Gastroesophageal sphincter (tissue), 4 donors: ENCODE data around the gene TSPAN13. TPM values are rescaled to one million over a fixed set of nuclear protein-coding genes. Genes with fewer than 3 reads are reported as not detected.

Experiments
- ATAC-seq: fragments of 150-250 bp; one replicate; pipeline ENCODE4 v1.9.1; 2016; ENCODE audit warnings: mild to moderate bottlenecking, moderate library complexity
- H3K27ac ChIP-seq, 4 donors: fragments of 200-600 bp; sonication (generic) in 3 of 4; 1 replicate in 3 of 4; 2 replicates in 1 of 4; pipeline ENCODE4 v1.5.1; 2016 to 2019
- H3K27me3 ChIP-seq: fragments of 200-600 bp; sonication (generic); one replicate; pipeline ENCODE4 v1.5.1; 2019
- H3K36me3 ChIP-seq, 2 donors: fragments of 200-600 bp; sonication (generic); one replicate each; pipeline ENCODE4 v1.5.1; 2019; ENCODE audit warnings: control low read depth in 1 of 2
- H3K4me1 ChIP-seq, 3 donors: fragments of 200-600 bp; sonication (generic); 1 replicate in 2 of 3; 2 replicates in 1 of 3; pipeline ENCODE4 v1.5.1; 2016 to 2019; ENCODE audit warnings: control low read depth in 2 of 3
- H3K4me3 ChIP-seq, 2 donors: fragments of 200-600 bp; sonication (generic); one replicate each; pipeline ENCODE4 v1.5.1; 2019; ENCODE audit warnings: mild to moderate bottlenecking in 1 of 2, moderate library complexity in 1 of 2
- H3K9me3 ChIP-seq, 3 donors: fragments of 200-600 bp; sonication (generic); one replicate each; pipeline ENCODE4 v1.5.1; 2017 to 2019; ENCODE audit warnings: control low read depth in 2 of 3
- CTCF ChIP-seq, 4 experiments: fragments of 200-600 bp in 2 of 4; fragments of 450-650 bp in 2 of 4; sonication (generic) in 1 of 4; IDR thresholded peaks; one replicate each; pipeline ENCODE4 v1.5.1; 2017 to 2019; ENCODE audit warnings: antibody characterized with exemption in 4 of 4, mild to moderate bottlenecking in 2 of 4, moderate library complexity in 2 of 4
- EP300 ChIP-seq: sonication (generic); formaldehyde crosslinking; IDR thresholded peaks from one replicate; pipeline ENCODE4 v1.6.1; 2017; ENCODE audit warnings: antibody characterized with exemption, mild to moderate bottlenecking
- POLR2A ChIP-seq, 2 donors: fragments of 450-650 bp; IDR thresholded peaks; one replicate each; pipeline ENCODE4 v1.6.1; 2017; ENCODE audit warnings: antibody characterized with exemption in 2 of 2, mild to moderate bottlenecking in 2 of 2, moderate library complexity in 1 of 2
- POLR2AphosphoS5 ChIP-seq: sonication (generic); formaldehyde crosslinking; IDR thresholded peaks from one replicate; pipeline ENCODE4 v1.6.1; 2017; ENCODE audit warnings: antibody characterized with exemption
- WGBS, 2 donors: methylation state at CpG; one replicate each; pipeline ENCODE4 v1.1.5; 2018; ENCODE audit warnings: low coverage in 1 of 2; 5-methylcytosine and 5-hydroxymethylcytosine counted together
- total RNA-seq, 4 donors: library from RNA; depleted of rRNA; stranded (reverse); fragments of >200 nt; gene quantifications; one replicate each; pipeline ENCODE4 v1.1.0, GENCODE V29; 2016

Gene TSPAN13
- total RNA-seq, 4 donors from 2014 or later = 2.5 to 13.3 (median 6.4) TPM

GRCh38 chr7:16758631-16759611, 5.4 kb downstream of the TSPAN13 start:
- Histone ChIP-seq H3K36me3 (no peaks in the 10 kb centered on the region), H3K27me3 (peaks cover 8% of the 10 kb centered on the region), H3K9me3 (no peaks in the 10 kb centered on the region), H3K4me1 (peaks cover 0 to 9% (median under 1%) of the 10 kb centered on the region in 3 donors), H3K27ac (no peak overlapping the region), H3K4me3 (no peak overlapping the region)
- no peak for ATAC-seq
- whole genome bisulfite sequencing, 2 donors = 79 to 82% methylated on average over 9 to 10 of the region's 10 CpGs
- TF ChIP-seq POLR2AphosphoS5 (no peak), POLR2A (IDR thresholded peaks at IDR 0.05) (no peak), CTCF (IDR thresholded peaks at IDR 0.05) (no peak), EP300 (no peak)

GRCh38 chr7:16759840-16760239, 6.3 kb downstream of the TSPAN13 start:
- no peak overlapping the region for H3K27ac ChIP-seq
- no peaks in the 10 kb centered on the region for H3K27me3 ChIP-seq
- no peak for ATAC-seq
- TF ChIP-seq POLR2A (IDR thresholded peaks at IDR 0.05) (no peak), CTCF (IDR thresholded peaks at IDR 0.05) (no peak), EP300 (no peak), POLR2AphosphoS5 (no peak)
- no peaks in the 10 kb centered on the region for H3K9me3 ChIP-seq
- no peaks in the 10 kb centered on the region for H3K36me3 ChIP-seq
- 100% methylated on average over 1 of the region's 1 CpG for WGBS, 2 donors
- no peak overlapping the region for H3K4me3 ChIP-seq
- no peaks in the 10 kb centered on the region for H3K4me1 ChIP-seq

- no peak for TF ChIP-seq CTCF (IDR thresholded peaks at IDR 0.05)
- no peak for TF ChIP-seq POLR2AphosphoS5
- TF ChIP-seq POLR2A (IDR thresholded peaks at IDR 0.05) = no peak
- TF ChIP-seq EP300 = no peak
- 80 to 96% methylated on average over 4 of the region's 4 CpGs for WGBS, 2 donors
- Histone ChIP-seq H3K4me1 (no peaks in the 10 kb centered on the region), H3K4me3 (no peak overlapping the region), H3K27me3 (no peaks in the 10 kb centered on the region), H3K9me3 (no peaks in the 10 kb centered on the region), H3K27ac (no peak overlapping the region), H3K36me3 (no peaks in the 10 kb centered on the region)
- ATAC-seq = no peak
Observed at GRCh38 chr7:16762177-16762576, 8.6 kb downstream of the TSPAN13 start.

GRCh38 chr7:16764942-16765341, 11.4 kb downstream of the TSPAN13 start:
- ATAC-seq = no peak
- no peaks in the 10 kb centered on the region for H3K36me3 ChIP-seq
- WGBS, 2 donors = 89 to 94% methylated on average over 1 to 2 of the region's 3 CpGs
- no peaks in the 10 kb centered on the region for H3K9me3 ChIP-seq
- TF ChIP-seq CTCF (IDR thresholded peaks at IDR 0.05) (no peak), POLR2A (IDR thresholded peaks at IDR 0.05) (no peak), POLR2AphosphoS5 (no peak), EP300 (no peak)
- H3K4me3 ChIP-seq = no peak overlapping the region
- H3K27ac ChIP-seq = peak overlapping the region in 1 of 4 donors; percentile 31
- H3K4me1 ChIP-seq = no peaks in the 10 kb centered on the region
- no peaks in the 10 kb centered on the region for H3K27me3 ChIP-seq
